Superior temporal gyrus (tissue), 1 donor: Measurements from ENCODE around the gene ZNF223.
A peak's percentile ranks its signal among the peaks of the same experiment; 100 is the strongest.

ENCODE experiments used
- DNase-seq: peaks from one replicate; pipeline ENCODE4 v3.0.0-alpha.2; 2016; ENCODE audit errors: extremely low spot score

ZNF223 gene

GRCh38 chr19:44051650-44052402 is at the start of gene ZNF223:
TSS of gene ZNF223 (plus strand) at chr19:44052036. CDS start at chr19:44055177, 3,141 bp downstream.
- DNase-seq = peak; percentile 100

- peak; percentile 7 for DNase-seq
Measured at GRCh38 chr19:44002212-44002565, 49.6 kb upstream of the ZNF223 start.

- DNase-seq = peak; percentile 100
Measured at GRCh38 chr19:44002566-44003460, 49.0 kb upstream of the ZNF223 start, which contains the start of gene ZNF230. TSS of gene ZNF230 (plus strand) at chr19:44002957. CDS start at chr19:44007079, 4,122 bp downstream.

GRCh38 chr19:44003461-44004009 is 48.3 kb upstream of the ZNF223 start:
- no peak for DNase-seq

DNA sequence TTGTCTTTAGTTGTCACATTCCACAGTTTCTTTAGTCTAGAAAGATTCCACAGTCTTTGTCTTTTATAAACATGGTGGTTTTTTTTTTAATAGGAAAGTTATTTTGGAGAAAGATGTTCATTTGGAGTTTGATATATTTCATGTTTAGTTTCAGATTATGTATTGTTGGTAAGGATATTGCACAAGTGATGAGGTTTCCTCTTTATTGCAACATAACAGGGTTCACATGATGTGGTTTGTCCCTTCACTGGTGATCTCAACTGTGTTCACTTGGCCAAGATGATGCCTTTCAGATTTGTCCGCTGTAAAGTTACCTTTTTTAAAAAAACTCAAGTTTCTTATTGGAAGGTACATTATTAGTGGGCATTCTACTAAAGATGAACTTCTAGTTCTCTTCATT is 45.9 kb upstream of the ZNF223 start:
- DNase-seq = no peak

GRCh38 chr19:44007473-44007872 is 44.4 kb upstream of the ZNF223 start:
- no peak for DNase-seq

DNA sequence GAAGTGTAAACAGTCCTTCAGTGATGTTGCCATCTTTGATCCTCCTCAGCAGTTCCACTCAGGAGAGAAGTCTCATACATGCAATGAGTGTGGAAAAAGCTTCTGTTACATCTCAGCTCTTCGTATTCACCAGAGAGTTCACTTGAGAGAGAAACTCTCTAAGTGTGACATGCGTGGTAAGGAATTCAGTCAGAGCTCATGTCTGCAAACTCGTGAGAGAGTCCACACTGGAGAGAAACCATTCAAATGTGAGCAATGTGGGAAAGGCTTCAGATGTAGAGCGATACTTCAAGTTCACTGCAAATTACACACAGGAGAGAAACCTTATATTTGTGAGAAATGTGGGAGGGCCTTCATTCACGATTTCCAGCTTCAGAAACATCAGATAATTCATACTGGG is 41.4 kb upstream of the ZNF223 start:
- no peak for DNase-seq

DNA sequence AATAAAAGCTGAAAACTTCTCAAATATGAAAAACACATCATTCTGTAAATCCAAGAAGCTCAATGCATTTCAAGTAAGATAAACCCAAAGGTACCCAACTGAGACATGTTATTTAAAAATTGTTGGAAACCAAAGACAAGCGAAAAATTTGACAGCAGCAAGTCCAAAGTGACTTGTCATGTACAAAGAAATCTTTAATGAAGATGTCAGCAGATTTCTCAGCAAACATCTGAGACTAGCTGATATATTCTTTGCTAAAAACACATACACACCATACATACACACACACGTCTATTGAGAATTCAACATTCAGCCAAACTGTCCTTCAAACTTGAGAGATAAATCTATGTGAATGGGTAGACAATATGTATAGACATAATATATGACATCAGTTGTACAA is 32.3 kb upstream of the ZNF223 start:
- DNase-seq = no peak

DNA sequence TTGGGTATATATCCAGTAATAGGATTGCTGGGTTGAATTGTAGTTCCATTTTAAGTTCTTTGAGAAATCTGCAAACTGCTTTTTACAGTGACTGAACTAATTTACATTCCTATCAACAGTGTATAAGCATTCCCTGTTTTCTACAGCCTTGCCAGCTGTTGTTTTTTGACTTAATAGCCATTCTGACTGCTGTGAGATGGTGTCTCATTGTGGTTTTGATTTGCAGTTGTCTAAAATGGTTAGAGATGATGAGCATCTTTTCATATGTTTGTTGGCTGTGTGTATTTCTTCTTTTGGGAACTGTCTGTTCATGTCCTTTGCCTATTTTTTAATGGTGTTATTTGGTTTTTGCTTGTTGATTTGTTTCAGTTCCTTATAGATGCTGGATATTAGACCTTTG is 30.6 kb upstream of the ZNF223 start:
- no peak for DNase-seq

DNA sequence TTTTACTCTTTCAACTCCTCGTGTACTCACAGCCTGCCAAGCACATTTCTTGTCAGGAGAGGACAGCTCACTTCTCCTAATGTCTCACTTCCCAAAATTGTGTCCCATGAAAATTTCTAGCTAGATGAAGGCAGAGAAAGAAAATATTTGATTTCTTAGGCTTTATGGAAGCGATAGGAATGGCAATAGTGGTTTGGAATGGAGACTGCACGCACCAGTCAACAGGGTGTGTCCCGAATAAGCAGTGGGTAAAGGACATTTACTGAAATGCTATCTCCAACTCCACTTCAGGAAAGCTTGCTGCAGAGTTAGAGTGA is 27.0 kb upstream of the ZNF223 start:
- no peak for DNase-seq

- DNase-seq = peak; percentile 95
Measured at GRCh38 chr19:44025217-44025936, 26.5 kb upstream of the ZNF223 start, which contains the start of gene ZNF222. TSS of gene ZNF222 (plus strand) at chr19:44025379. CDS start at chr19:44025437, 58 bp downstream.

- DNase-seq = no peak
Measured at GRCh38 chr19:44026622-44027021, 25.2 kb upstream of the ZNF223 start.

- no peak for DNase-seq
Measured at GRCh38 chr19:44032001-44032610, 19.7 kb upstream of the ZNF223 start.

DNA sequence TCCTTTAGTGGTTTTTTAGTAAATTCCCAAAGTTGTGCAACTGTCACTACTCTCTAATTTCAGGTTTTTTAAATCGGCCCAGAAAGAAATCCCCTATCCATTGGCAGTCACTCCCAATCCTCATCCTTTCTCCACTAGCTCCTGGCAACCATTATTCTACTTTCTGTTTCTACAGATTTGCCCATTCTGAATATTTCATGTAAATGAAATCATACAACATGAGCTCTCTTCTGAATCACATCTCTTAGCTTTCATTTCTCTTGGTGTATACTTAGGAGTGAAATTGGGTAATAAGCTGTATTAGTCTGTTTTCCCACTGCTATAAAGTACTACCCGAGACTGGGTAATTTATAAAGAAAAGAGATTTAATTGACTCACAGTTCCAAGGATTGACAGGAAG is 9.7 kb upstream of the ZNF223 start:
- no peak for DNase-seq

DNA sequence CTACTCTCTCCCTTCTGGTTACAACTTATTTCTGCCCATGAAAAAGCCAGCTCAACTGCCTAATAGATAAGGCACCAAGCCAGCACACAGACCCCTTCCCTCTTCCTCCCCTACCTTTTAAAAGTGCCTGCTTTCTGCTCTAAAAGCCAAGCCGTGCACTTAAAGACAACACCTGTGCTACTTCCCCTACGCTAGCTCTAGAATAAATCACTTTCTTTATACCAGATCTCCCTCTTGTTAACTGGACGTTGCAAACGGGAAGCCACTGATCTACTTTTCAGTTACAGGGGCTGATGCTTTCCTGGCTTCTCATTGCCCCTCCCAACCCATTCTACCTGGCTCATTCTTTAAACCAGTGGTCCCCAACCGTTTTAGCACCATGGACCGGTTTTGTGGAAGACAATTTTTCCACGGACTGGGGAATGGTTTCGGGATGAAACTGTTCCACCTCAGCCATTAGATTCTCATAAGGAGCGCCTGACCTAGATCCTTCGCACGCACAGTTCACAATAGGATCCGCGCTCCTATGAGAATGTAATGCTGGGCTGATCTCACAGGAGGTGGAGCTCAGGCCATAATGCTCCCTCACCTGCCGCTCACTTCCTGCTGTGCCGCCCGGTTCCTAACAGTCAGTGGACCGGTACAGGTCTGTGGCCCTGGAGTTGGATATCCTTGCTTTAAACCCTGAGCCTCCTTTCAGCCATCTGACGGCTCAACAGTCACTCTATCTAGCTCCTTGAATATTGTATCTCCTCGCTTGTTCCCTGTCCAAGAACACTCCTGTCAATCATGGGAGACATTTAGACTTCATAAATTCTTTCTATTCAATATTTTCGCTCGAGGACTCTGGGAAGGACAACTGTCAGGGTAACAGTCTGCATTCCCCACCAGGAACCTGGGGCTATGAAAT is 841 bp upstream of the ZNF223 start:
- no peak for DNase-seq

- no peak for DNase-seq
Measured at GRCh38 chr19:44055870-44056269, 4.0 kb downstream of the ZNF223 start.

- no peak for DNase-seq
Measured at GRCh38 chr19:44059229-44059628, 7.4 kb downstream of the ZNF223 start.

GRCh38 chr19:44061038-44061437 is 9.2 kb downstream of the ZNF223 start:
- no peak for DNase-seq

DNA sequence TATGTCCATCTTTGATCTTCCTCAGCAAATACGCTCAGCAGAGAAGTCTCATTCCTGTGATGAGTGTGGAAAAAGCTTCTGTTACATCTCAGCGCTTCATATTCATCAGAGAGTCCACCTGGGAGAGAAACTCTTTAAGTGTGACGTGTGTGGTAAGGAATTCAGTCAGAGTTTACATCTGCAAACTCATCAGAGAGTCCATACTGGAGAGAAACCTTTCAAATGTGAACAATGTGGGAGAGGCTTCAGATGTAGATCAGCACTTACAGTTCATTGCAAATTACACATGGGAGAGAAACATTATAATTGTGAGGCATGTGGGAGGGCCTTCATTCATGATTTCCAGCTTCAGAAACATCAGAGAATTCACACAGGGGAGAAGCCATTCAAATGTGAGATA is 14.5 kb downstream of the ZNF223 start:
- no peak for DNase-seq

DNA sequence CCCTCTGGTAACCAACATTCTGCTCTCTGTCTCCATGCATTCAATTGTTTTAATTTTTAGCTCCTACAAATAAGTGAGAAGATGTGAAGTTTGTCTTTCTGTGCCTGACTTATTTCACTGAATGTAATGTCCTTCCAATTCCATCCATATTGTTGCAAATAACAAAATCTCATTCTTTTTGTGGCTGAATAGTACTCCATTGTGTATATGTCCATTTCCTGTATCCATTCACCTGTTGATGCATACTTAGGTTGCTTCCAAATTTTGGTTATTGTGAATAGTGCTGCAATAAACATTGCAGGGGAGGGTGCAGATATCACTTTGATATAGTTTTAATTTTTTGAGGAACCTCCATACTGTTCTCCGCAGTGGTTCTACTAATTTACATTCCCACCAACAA is 17.6 kb downstream of the ZNF223 start:
- no peak for DNase-seq
